Gastroesophageal sphincter (tissue), 3 donors: ENCODE results near the gene OTULIN.

Source experiments
- CTCF ChIP-seq, 4 experiments: fragments of 200-600 bp in 2 of 4; fragments of 450-650 bp in 2 of 4; sonication (generic) in 1 of 4; IDR thresholded peaks; one replicate each; pipeline ENCODE4 v1.5.1; 2017 to 2019; ENCODE audit warnings: antibody characterized with exemption in 4 of 4, mild to moderate bottlenecking in 2 of 4, moderate library complexity in 2 of 4
- EP300 ChIP-seq: sonication (generic); formaldehyde crosslinking; IDR thresholded peaks from one replicate; pipeline ENCODE4 v1.6.1; 2017; ENCODE audit warnings: antibody characterized with exemption, mild to moderate bottlenecking
- POLR2A ChIP-seq, 2 donors: fragments of 450-650 bp; IDR thresholded peaks; one replicate each; pipeline ENCODE4 v1.6.1; 2017; ENCODE audit warnings: antibody characterized with exemption in 2 of 2, mild to moderate bottlenecking in 2 of 2, moderate library complexity in 1 of 2
- POLR2AphosphoS5 ChIP-seq: sonication (generic); formaldehyde crosslinking; IDR thresholded peaks from one replicate; pipeline ENCODE4 v1.6.1; 2017; ENCODE audit warnings: antibody characterized with exemption

- no peak for TF ChIP-seq CTCF (IDR thresholded peaks at IDR 0.05)
- no peak for TF ChIP-seq EP300
- TF ChIP-seq POLR2A (IDR thresholded peaks at IDR 0.05), result no peak
- TF ChIP-seq POLR2AphosphoS5, result no peak
Observed at GRCh38 chr5:14743601-14744295, 79.2 kb downstream of the OTULIN start.
